Neural progenitor cell (in vitro differentiated cells): Measurements from ENCODE around the gene CTSF. TPM values are rescaled to one million over a fixed set of nuclear protein-coding genes. Genes with fewer than 3 reads are reported as not detected.

Experiments used
- DNase-seq: peaks from one replicate; pipeline ENCODE4 v3.0.0-alpha.2; 2016; ENCODE audit warnings: low spot score
- H2AFZ ChIP-seq: fragments of 200-600 bp; sonication (generic); replicated peaks from 2 replicates; pipeline ENCODE4 v1.6.1; 2016; ENCODE audit warnings: antibody characterized with exemption
- H3F3A ChIP-seq: fragments of 200-600 bp; sonication (generic); 2 replicates; pipeline ENCODE4 v1.6.1; 2016; ENCODE audit warnings: antibody characterized with exemption, low read depth
- H3K27ac ChIP-seq: fragments of 200-600 bp; sonication (generic); 2 replicates; pipeline ENCODE4 v1.5.1; 2016; ENCODE audit warnings: mild to moderate bottlenecking
- H3K27me3 ChIP-seq: fragments of 200-600 bp; sonication (generic); 2 replicates; pipeline ENCODE4 v1.6.1; 2016; ENCODE audit warnings: mild to moderate bottlenecking, moderate library complexity
- H3K36me3 ChIP-seq: fragments of 200-600 bp; sonication (generic); 2 replicates; pipeline ENCODE4 v1.5.1; 2016
- H3K4me1 ChIP-seq: fragments of 200-600 bp; sonication (generic); 2 replicates; pipeline ENCODE4 v1.6.1; 2016; ENCODE audit warnings: mixed run types
- H3K4me2 ChIP-seq: fragments of 200-600 bp; sonication (generic); 2 replicates; pipeline ENCODE4 v1.6.1; 2016
- H3K4me3 ChIP-seq: fragments of 200-600 bp; sonication (generic); 2 replicates; pipeline ENCODE4 v1.5.1; 2016
- H3K79me2 ChIP-seq: fragments of 200-600 bp; sonication (generic); 2 replicates; pipeline ENCODE4 v1.6.1; 2016; ENCODE audit warnings: low read depth
- H3K9ac ChIP-seq: fragments of 200-600 bp; sonication (generic); 2 replicates; pipeline ENCODE4 v1.6.1; 2016
- H3K9me3 ChIP-seq: fragments of 200-600 bp; sonication (generic); 2 replicates; pipeline ENCODE4 v1.5.1; 2016; ENCODE audit warnings: low read depth
- H4K20me1 ChIP-seq: fragments of 200-600 bp; sonication (generic); 2 replicates; pipeline ENCODE4 v1.6.1; 2016; ENCODE audit warnings: low read depth
- H3K27ac Mint-ChIP-seq: 3 replicates; pipeline ENCODE4 v1.8.0; 2021; ENCODE audit warnings: mixed read lengths
- H3K27me3 Mint-ChIP-seq: 2 replicates; pipeline ENCODE4 v1.8.0; 2022; ENCODE audit warnings: low read depth, mild to moderate bottlenecking, inconsistent platforms, moderate library complexity, mixed read lengths; ENCODE audit not compliant: insufficient read depth
- H3K36me3 Mint-ChIP-seq: 3 replicates; pipeline ENCODE4 v1.8.0; 2021; ENCODE audit warnings: mixed read lengths
- H3K4me1 Mint-ChIP-seq: 3 replicates; pipeline ENCODE4 v1.8.0; 2021; ENCODE audit warnings: mixed read lengths
- H3K4me3 Mint-ChIP-seq: 3 replicates; pipeline ENCODE4 v1.8.0; 2021; ENCODE audit warnings: mild to moderate bottlenecking, moderate library complexity, mixed read lengths
- H3K9me3 Mint-ChIP-seq: 3 replicates; pipeline ENCODE4 v1.8.0; 2020; ENCODE audit warnings: mixed read lengths
- CTCF ChIP-seq: fragments of 200-600 bp; sonication (generic); IDR thresholded peaks from 2 replicates; pipeline ENCODE4 v1.5.1; 2017; ENCODE audit warnings: antibody characterized with exemption, mild to moderate bottlenecking
- EZH2 ChIP-seq: fragments of 200-600 bp; sonication (generic); IDR thresholded peaks from 2 replicates; pipeline ENCODE4 v1.6.1; 2017; ENCODE audit warnings: antibody characterized with exemption, mild to moderate bottlenecking, moderate library complexity
- EZH2phosphoT487 ChIP-seq: fragments of 200-600 bp; sonication (generic); IDR thresholded peaks from 2 replicates; pipeline ENCODE4 v1.6.1; 2017; ENCODE audit warnings: antibody characterized with exemption
- total RNA-seq: library from RNA; depleted of rRNA; stranded (reverse); fragments of >200 nt; gene quantifications from 2 replicates; pipeline ENCODE4 v1.2.3, GENCODE V29; 2015; ENCODE audit warnings: low replicate concordance

CTSF gene
- total RNA-seq, 1 donor from 2014 or later, result not detected

GRCh38 chr11:66595245-66595904 lies 27.0 kb upstream of the CTSF start:
- Histone ChIP-seq H3F3A (peaks cover 10% of the 10 kb centered on the region), H3K79me2 (peaks cover 13% of the 10 kb centered on the region), H3K9me3 (no peaks in the 10 kb centered on the region), H3K27ac (no peak overlapping the region), H3K4me1 (peaks cover 6% of the 10 kb centered on the region), H2AFZ (no peak overlapping the region), H3K4me3 (no peak overlapping the region), H4K20me1 (no peaks in the 10 kb centered on the region), H3K27me3 (no peaks in the 10 kb centered on the region), H3K4me2 (no peak overlapping the region), H3K9ac (no peak overlapping the region), H3K36me3 (no peaks in the 10 kb centered on the region)
- Mint-ChIP-seq H3K27ac (no peak overlapping the region), H3K36me3 (peaks cover 8% of the 10 kb centered on the region), H3K9me3 (peaks cover 19% of the 10 kb centered on the region), H3K4me1 (peaks cover 22% of the 10 kb centered on the region), H3K27me3 (peaks cover 11% of the 10 kb centered on the region), H3K4me3 (peak overlapping the region; percentile 39)
- DNase-seq, result no peak
- TF ChIP-seq EZH2phosphoT487 (no peak), CTCF (no peak), EZH2 (no peak)

GRCh38 chr11:66593650-66594049 lies 25.2 kb upstream of the CTSF start:
- H3K27me3 Mint-ChIP-seq, result peaks cover 11% of the 10 kb centered on the region
- Histone ChIP-seq H3K4me1 (peaks cover 6% of the 10 kb centered on the region), H3K9ac (no peak overlapping the region), H3K27me3 (no peaks in the 10 kb centered on the region), H3F3A (peaks cover 10% of the 10 kb centered on the region), H2AFZ (no peak overlapping the region), H3K27ac (no peak overlapping the region), H4K20me1 (no peaks in the 10 kb centered on the region), H3K9me3 (no peaks in the 10 kb centered on the region), H3K79me2 (peaks cover 13% of the 10 kb centered on the region), H3K36me3 (no peaks in the 10 kb centered on the region), H3K4me3 (peak overlapping the region; percentile 55), H3K4me2 (peak overlapping the region; percentile 85)
- peaks cover 26% of the 10 kb centered on the region for H3K9me3 Mint-ChIP-seq
- H3K36me3 Mint-ChIP-seq, result peaks cover 8% of the 10 kb centered on the region
- peak overlapping the region; percentile 100 for H3K27ac Mint-ChIP-seq
- TF ChIP-seq EZH2phosphoT487 (no peak), CTCF (no peak), EZH2 (no peak)
- peaks cover 18% of the 10 kb centered on the region for H3K4me1 Mint-ChIP-seq
- H3K4me3 Mint-ChIP-seq, result peak overlapping the region; percentile 100
- no peak for DNase-seq

- peak overlapping the region; percentile 100 for H3K4me3 Mint-ChIP-seq
- peaks cover 11% of the 10 kb centered on the region for H3K27me3 Mint-ChIP-seq
- DNase-seq, result no peak
- Histone ChIP-seq H3K27me3 (no peaks in the 10 kb centered on the region), H3K4me2 (peak overlapping the region; percentile 85), H3K9me3 (no peaks in the 10 kb centered on the region), H3K4me1 (peaks cover 6% of the 10 kb centered on the region), H3K4me3 (peak overlapping the region; percentile 55), H4K20me1 (no peaks in the 10 kb centered on the region), H3F3A (peaks cover 10% of the 10 kb centered on the region), H3K79me2 (peaks cover 13% of the 10 kb centered on the region), H2AFZ (peak overlapping the region; percentile 82), H3K36me3 (no peaks in the 10 kb centered on the region), H3K27ac (no peak overlapping the region), H3K9ac (peak overlapping the region; percentile 43)
- H3K36me3 Mint-ChIP-seq, result peaks cover 8% of the 10 kb centered on the region
- H3K27ac Mint-ChIP-seq, result peak overlapping the region; percentile 100
- H3K9me3 Mint-ChIP-seq, result peaks cover 26% of the 10 kb centered on the region
- no peak for TF ChIP-seq EZH2
- no peak for TF ChIP-seq CTCF
- TF ChIP-seq EZH2phosphoT487, result no peak
- H3K4me1 Mint-ChIP-seq, result peaks cover 18% of the 10 kb centered on the region
Measured at GRCh38 chr11:66593303-66593635, 24.9 kb upstream of the CTSF start.
